GM12878 (cell line): Measurements from ENCODE around the gene OSCP1. TPM values are rescaled to one million over a fixed set of nuclear protein-coding genes. Genes with fewer than 3 reads are reported as not detected.

Experiments used
- ATAC-seq: fragments of 200-7000 bp; cut with Tn5 transposase; 3 replicates; pipeline ENCODE4 v1.9.1; 2020; ENCODE audit warnings: mild to moderate bottlenecking, moderate library complexity
- BruUV-seq: library from RNA; stranded (reverse); fragments of 400-500 nt; replicated peaks from 2 replicates; lab custom pipeline; 2021; lab: Mats Ljungman, UMichigan
- CTCF ChIA-PET: fragments of 300-600 bp; sonication (Branson Sonifier 250); formaldehyde crosslinking; extraction: SDS; loops from one replicate; lab custom pipeline; 2021; ENCODE audit warnings: inconsistent platforms; lab: Yijun Ruan, JAX
- POLR2A ChIA-PET: fragments of 350-600 bp; formaldehyde crosslinking; extraction: SDS; loops from one replicate; lab custom pipeline; 2021; ENCODE audit warnings: inconsistent platforms; lab: Charles Lee
- RAD21 ChIA-PET: fragments of 300-600 bp; sonication (Branson Sonifier 250); formaldehyde crosslinking; loops from one replicate; lab custom pipeline; 2023; ENCODE audit warnings: antibody characterized with exemption; ENCODE audit not compliant: unreplicated experiment; lab: Charles Lee
- SMC1A ChIA-PET: fragments of 300-600 bp; sonication (Branson Sonifier 250); formaldehyde crosslinking; loops from one replicate; lab custom pipeline; 2023; ENCODE audit not compliant: unreplicated experiment, uncharacterized antibody; lab: Charles Lee
- DNase-seq: peaks from one replicate; pipeline ENCODE4 v3.0.0-alpha.2; 2011; ENCODE audit warnings: low read depth, low spot score
- FAIRE-seq: peaks from 3 replicates; lab custom pipeline; 2011; peaks lifted over from hg19 to GRCh38; lab: Jason Lieb, UNC
- H2AFZ ChIP-seq: 2 replicates; pipeline ENCODE4 v1.6.0; 2011; ENCODE audit warnings: low read depth, low read length, control low read depth; ENCODE audit not compliant: control insufficient read depth
- H3K27ac ChIP-seq: 2 replicates; pipeline ENCODE4 v1.5.1; 2011; ENCODE audit warnings: control low read depth; ENCODE audit not compliant: control insufficient read depth, insufficient read depth
- H3K27me3 ChIP-seq, 2 experiments: replicated peaks in 1 of 2; 2 replicates each; pipeline versions ENCODE4 v1.6.0 to v1.6.1; 2011; ENCODE audit warnings: low read length in 1 of 2; ENCODE audit not compliant: control insufficient read depth in 2 of 2, insufficient read depth in 2 of 2
- H3K36me3 ChIP-seq, 2 experiments: 2 replicates each; pipeline ENCODE4 v1.5.1; 2011; ENCODE audit warnings: low read length in 1 of 2; ENCODE audit not compliant: control insufficient read depth in 2 of 2, insufficient read depth in 2 of 2
- H3K4me1 ChIP-seq: 2 replicates; pipeline ENCODE4 v1.6.1; 2011; ENCODE audit warnings: mild to moderate bottlenecking, low read length, moderate library complexity, mixed read lengths; ENCODE audit not compliant: control insufficient read depth, insufficient read depth
- H3K4me2 ChIP-seq: 2 replicates; pipeline ENCODE4 v1.6.0; 2011; ENCODE audit warnings: control low read depth; ENCODE audit not compliant: control insufficient read depth, insufficient read depth
- H3K4me3 ChIP-seq: fragments of 200-600 bp; sonication (generic); 2 replicates; pipeline ENCODE4 v1.5.1; 2016
- H3K79me2 ChIP-seq: 2 replicates; pipeline ENCODE4 v1.6.0; 2011; ENCODE audit warnings: low read length; ENCODE audit not compliant: control insufficient read depth, insufficient read depth
- H3K9ac ChIP-seq: 2 replicates; pipeline ENCODE4 v1.8.0; 2011; ENCODE audit warnings: low read length, control low read depth, mixed read lengths; ENCODE audit not compliant: control insufficient read depth, insufficient read depth
- H3K9me3 ChIP-seq: replicated peaks from 3 replicates; pipeline ENCODE4 v1.5.1; 2011; ENCODE audit warnings: mild to moderate bottlenecking, low read length; ENCODE audit not compliant: control insufficient read depth, insufficient read depth
- H4K20me1 ChIP-seq: 2 replicates; pipeline ENCODE4 v1.6.0; 2011; ENCODE audit not compliant: control insufficient read depth, insufficient read depth
- ATF2 ChIP-seq: IDR thresholded peaks from 2 replicates; pipeline ENCODE4 v1.6.1; 2012; ENCODE audit warnings: low read length, inconsistent platforms
- BRCA1 ChIP-seq: IDR thresholded peaks from 2 replicates; pipeline ENCODE4 v1.6.1; 2011; ENCODE audit warnings: low read depth, low read length, improper control_type of control experiment
- CREB1 ChIP-seq: IDR thresholded peaks from 2 replicates; pipeline ENCODE4 v1.6.1; 2012; ENCODE audit warnings: low read depth, mild to moderate bottlenecking, inconsistent platforms
- ETV6 ChIP-seq, 2 experiments: fragments of 450-650 bp in 1 of 2; IDR thresholded peaks in 1 of 2; conservative IDR thresholded peaks in 1 of 2; 2 replicates each; pipeline ENCODE4 v1.6.1; 2014; ENCODE audit warnings: antibody characterized with exemption in 1 of 2, borderline replicate concordance in 1 of 2, low read depth in 1 of 2, mild to moderate bottlenecking in 1 of 2, moderate library complexity in 1 of 2
- HDGF ChIP-seq: fragments of 450-650 bp; IDR thresholded peaks from 2 replicates; pipeline ENCODE4 v1.6.1; 2016; ENCODE audit warnings: antibody characterized with exemption
- IRF4 ChIP-seq: IDR thresholded peaks from 2 replicates; pipeline ENCODE4 v1.6.1; 2011; ENCODE audit warnings: low read depth, low read length
- MTA3 ChIP-seq: IDR thresholded peaks from 2 replicates; pipeline ENCODE4 v1.6.1; 2012; ENCODE audit warnings: low read length, inconsistent platforms, borderline replicate concordance
- NBN ChIP-seq: fragments of 450-650 bp; IDR thresholded peaks from 2 replicates; pipeline ENCODE4 v1.6.1; 2016
- NRF1 ChIP-seq: conservative IDR thresholded peaks from 2 replicates; pipeline ENCODE4 v1.6.1; 2011; ENCODE audit warnings: mild to moderate bottlenecking, low read depth, low read length, improper control_type of control experiment
- PKNOX1 ChIP-seq: fragments of 450-650 bp; IDR thresholded peaks from 2 replicates; pipeline ENCODE4 v1.6.1; 2016; ENCODE audit warnings: mild to moderate bottlenecking
- RUNX3 ChIP-seq: IDR thresholded peaks from 2 replicates; pipeline ENCODE4 v1.6.1; 2012; ENCODE audit warnings: low read length, inconsistent platforms
- STAT3 ChIP-seq: IDR thresholded peaks from 2 replicates; pipeline ENCODE4 v1.6.1; 2011; ENCODE audit warnings: low read depth, low read length, improper control_type of control experiment
- SUPT20H ChIP-seq: IDR thresholded peaks from 2 replicates; pipeline ENCODE4 v1.6.1; 2011; ENCODE audit warnings: low read depth, mild to moderate bottlenecking, low read length, moderate library complexity, borderline replicate concordance; ENCODE audit not compliant: control insufficient read depth
- TCF7 ChIP-seq: IDR thresholded peaks from 2 replicates; pipeline ENCODE4 v1.6.1; 2014; ENCODE audit warnings: antibody characterized with exemption, borderline replicate concordance
- ZNF592 ChIP-seq: fragments of 450-650 bp; IDR thresholded peaks from 2 replicates; pipeline ENCODE4 v1.6.1; 2017; ENCODE audit warnings: mild to moderate bottlenecking, moderate library complexity
- WGBS: methylation state at CpG from one replicate; pipeline ENCODE4 v1.1.6; 2016; ENCODE audit warnings: low lambda C conversion rate; ENCODE audit not compliant: insufficient replicate concordance, insufficient coverage; ENCODE audit errors: missing lambda C conversion rate; 5-methylcytosine and 5-hydroxymethylcytosine counted together
- in situ Hi-C: fragments of 300-500 bp; cut with MboI; formaldehyde crosslinking; loops from 9 replicates; pipeline ENCODE4 v1.14.3; 2018; ENCODE audit warnings: mixed read lengths
- intact Hi-C: fragments of 100-400 bp; cut with micrococcal nuclease; formaldehyde crosslinking; loops from one replicate; pipeline ENCODE4 v1.14.2; 2022; ENCODE audit not compliant: unreplicated experiment
- polyA plus RNA-seq, 11 experiments: library from polyadenylated mRNA; depleted of rRNA in 4 of 11; unstranded in 6 of 11; stranded (reverse) in 5 of 11; fragments of >200 nt; fragmentation: Nextera tagmentation in 4 of 11; fragmentation: Illumina TruSeq in 1 of 11; extraction: Ambion mirVana in 4 of 11; extraction: Trizol in 1 of 11; gene quantifications; 1 replicate in 1 of 11; 2 replicates in 10 of 11; pipeline versions ENCODE4 v1.2.1 to v1.2.3, GENCODE V29; 2011 to 2016; ENCODE audit warnings: inconsistent platforms in 2 of 11, missing spikeins in 2 of 11, low read depth in 1 of 11
- total RNA-seq, 4 experiments: library from RNA; depleted of rRNA in 3 of 4; stranded (reverse); fragments of >200 nt in 3 of 4; fragmentation: Illumina TruSeq in 1 of 4; extraction: Trizol in 1 of 4; gene quantifications; 2 replicates each; pipeline versions ENCODE4 v1.2.1 to v1.2.3, GENCODE V29; 2013 to 2021
- TF ChIP-seq, protein P1 (sequence below): fragments of 150-350 bp; IDR thresholded peaks from 2 replicates; pipeline ENCODE4 v1.6.1; 2014; ENCODE audit warnings: mild to moderate bottlenecking, low read depth, low read length

OSCP1 gene
- total and polyA plus RNA-seq, 10 of the 15 experiments (the other 5 are each of a cell fraction or from before 2014, with no cell fraction given), result 1.8 to 5.9 (median 3.0) TPM

DNA sequence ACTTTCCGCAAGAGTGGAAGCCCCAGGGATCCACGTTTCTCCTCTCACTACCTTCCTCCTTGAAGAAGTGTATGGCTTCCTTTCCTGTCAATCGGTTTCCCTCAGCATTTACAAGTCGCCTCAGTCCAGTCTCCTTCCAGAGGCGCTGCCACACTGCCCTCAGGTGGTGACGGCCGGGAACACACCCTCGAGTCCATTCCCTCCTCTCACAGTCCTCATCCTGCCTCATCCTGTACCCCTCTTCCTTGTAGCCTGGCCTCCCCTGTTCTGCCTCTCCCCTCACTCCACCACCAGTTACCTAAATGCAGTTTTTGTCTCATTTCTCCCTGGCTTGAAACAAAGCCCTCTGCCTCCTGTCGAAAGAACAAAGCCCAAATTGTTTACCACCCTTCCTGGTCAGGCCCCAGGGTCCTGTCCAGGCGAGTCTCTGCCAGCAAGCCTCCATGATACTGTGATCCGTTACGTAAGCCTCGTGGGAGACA, 29.4 kb downstream of the OSCP1 start:
- ChIA-PET CTCF (interaction anchor here (0.7 to 5.0 kb wide), 16 partner anchors 18 to 271 kb away, joined by 3 to 59 read pairs (median 8); partner anchors contain the start of genes EVA1B and TRAPPC3), SMC1A (interaction anchor here (0.6 to 2.9 kb wide), 17 partner anchors 32 to 271 kb away, joined by 3 to 16 read pairs (median 5); partner anchors contain the start of genes EVA1B and TRAPPC3), RAD21 (interaction anchor here (1.1 to 4.6 kb wide), 9 partner anchors 30 to 326 kb away, joined by 3 to 37 read pairs (median 6); partner anchors contain the start of gene EVA1B), POLR2A (interaction anchor here (1.0 to 1.3 kb wide), 3 partner anchors 36 to 135 kb away, joined by 3 to 4 read pairs (median 3); partner anchors contain the start of gene STK40)
- BruUV-seq, result no TSS peak
- no peaks in the 10 kb centered on the region for H3K27me3 ChIP-seq
- H3K9me3 ChIP-seq, result no peaks in the 10 kb centered on the region
- peak overlapping the region; percentile 40; the same call in 1 of the 2 replicates for H3K9ac ChIP-seq
- H3K79me2 ChIP-seq, result no peaks in the 10 kb centered on the region
- intact Hi-C loops, result loop anchor here (1.0 to 5.0 kb wide), 3 partner anchors 79 to 324 kb away; partner anchors contain the start of gene TRAPPC3
- no peaks in the 10 kb centered on the region for H3K36me3 ChIP-seq
- ATAC-seq, result peak; percentile 100
- peak; percentile 74 for DNase-seq
- peak; percentile 97 for FAIRE-seq
- in situ Hi-C loops, result loop anchor here (5.0 kb wide), 1 partner anchor 74 kb away; no protein-coding TSS in a partner anchor
- H3K4me2 ChIP-seq, result peak overlapping the region; percentile 75; the same call in 1 of the 2 replicates
- peak overlapping the region; percentile 93 for H2AFZ ChIP-seq
- H3K4me3 ChIP-seq, result no peak overlapping the region
- peak overlapping the region; percentile 31; the same call in 1 of the 2 replicates for H3K27ac ChIP-seq
- 15% methylated on average over 13 of the region's 13 CpGs for WGBS
- peaks cover 6% of the 10 kb centered on the region; the same call in 1 of the 2 replicates for H3K4me1 ChIP-seq
- H4K20me1 ChIP-seq, result no peaks in the 10 kb centered on the region
- TF ChIP-seq ZNF592 (no peak), BRCA1 (no peak), ATF2 (no peak), PKNOX1 (peak; percentile 88), ETV6 (conservative IDR thresholded peaks at IDR 0.05 in 1 of 2, IDR thresholded peaks at IDR 0.05 in 1 of 2; ENCODE audit: borderline replicate concordance in 1 of 2, low read depth in 1 of 2) (no peak), SUPT20H (no peak), RUNX3 (no peak), NBN (peak; percentile 69; the same call in 1 of the 2 replicates), CREB1 (no peak), NRF1 (no peak), IRF4 (0 out of 2 replicates have a peak, but pooled peaks have one; percentile 14), TCF7 (no peak), HDGF (peak; percentile 95), STAT3 (no peak), MTA3 (no peak)
- TF ChIP-seq, protein P1, sequence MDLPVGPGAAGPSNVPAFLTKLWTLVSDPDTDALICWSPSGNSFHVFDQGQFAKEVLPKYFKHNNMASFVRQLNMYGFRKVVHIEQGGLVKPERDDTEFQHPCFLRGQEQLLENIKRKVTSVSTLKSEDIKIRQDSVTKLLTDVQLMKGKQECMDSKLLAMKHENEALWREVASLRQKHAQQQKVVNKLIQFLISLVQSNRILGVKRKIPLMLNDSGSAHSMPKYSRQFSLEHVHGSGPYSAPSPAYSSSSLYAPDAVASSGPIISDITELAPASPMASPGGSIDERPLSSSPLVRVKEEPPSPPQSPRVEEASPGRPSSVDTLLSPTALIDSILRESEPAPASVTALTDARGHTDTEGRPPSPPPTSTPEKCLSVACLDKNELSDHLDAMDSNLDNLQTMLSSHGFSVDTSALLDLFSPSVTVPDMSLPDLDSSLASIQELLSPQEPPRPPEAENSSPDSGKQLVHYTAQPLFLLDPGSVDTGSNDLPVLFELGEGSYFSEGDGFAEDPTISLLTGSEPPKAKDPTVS, result no peak
